Sciatic nerve (tissue), 2 donors: ENCODE data around the gene SLC12A7. TPM values are rescaled to one million over a fixed set of nuclear protein-coding genes. Genes with fewer than 3 reads are reported as not detected.
"Not testable (repeated sequence)": the region's sequence is repeated elsewhere in the genome, so short reads cannot be mapped to it uniquely, and the experiment has no call there.

Experiments
- ATAC-seq: fragments of 200-7000 bp; cut with Tn5 transposase; one replicate; pipeline ENCODE4 v1.9.1; 2020; ENCODE audit warnings: mild to moderate bottlenecking, moderate library complexity
- DNase-seq: peaks from one replicate; pipeline ENCODE4 v3.0.0-alpha.2; 2020; ENCODE audit warnings: low spot score
- intact Hi-C: fragments of 100-400 bp; cut with DNase I; formaldehyde crosslinking; loops from one replicate; pipeline ENCODE4 v1.14.2; 2022
- total RNA-seq: library from RNA; stranded (reverse); fragmentation: NEBNext Ultra II Directional; extraction: Animal tissue kit (Norgen Biotek cat#: 25700); gene quantifications from one replicate; pipeline ENCODE4 v1.2.1, GENCODE V29; 2021
- donor health status: DM: no; HTN: no; CAD: no.
- donor health status: DM: no; HTN: no; CAD: no.

The SLC12A7 gene
- 31.7 TPM for total RNA-seq

DNA sequence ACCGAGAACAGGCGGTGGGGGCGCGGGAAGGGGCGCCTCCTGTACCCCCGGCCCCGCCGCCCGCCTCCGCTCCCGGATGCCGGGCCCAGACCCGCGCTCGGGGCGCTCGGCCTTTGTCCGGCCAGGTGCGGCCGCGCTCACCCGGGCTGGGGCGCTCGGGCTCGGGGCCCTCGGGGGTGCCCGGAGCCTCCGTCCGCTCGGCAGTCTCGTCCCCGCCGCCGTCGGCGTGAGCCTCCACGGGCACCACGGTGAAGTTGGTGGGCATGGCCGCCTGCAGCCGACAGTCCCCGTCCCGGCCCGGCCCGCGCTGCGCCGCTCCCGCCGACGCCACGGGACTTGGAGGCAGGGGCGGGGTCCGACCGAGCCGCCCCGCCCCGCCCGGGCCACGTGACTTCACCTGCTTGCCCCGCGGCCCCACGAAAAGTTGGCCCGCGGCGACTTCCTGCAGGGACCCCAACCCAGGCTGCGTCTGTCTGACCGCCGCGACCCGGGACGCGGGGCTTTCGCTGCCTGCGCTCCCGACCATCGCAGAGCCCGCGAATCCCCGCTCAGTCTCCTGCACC, at the start of gene SLC12A7:
TSS of gene SLC12A7 (minus strand) at position 337 of the 563 bp plus-strand sequence. CDS start at position 265, 72 bp downstream.
- ATAC-seq (peak; percentile 37), DNase-seq (peak; percentile 78)
- intact Hi-C loops: no loop called here

DNA sequence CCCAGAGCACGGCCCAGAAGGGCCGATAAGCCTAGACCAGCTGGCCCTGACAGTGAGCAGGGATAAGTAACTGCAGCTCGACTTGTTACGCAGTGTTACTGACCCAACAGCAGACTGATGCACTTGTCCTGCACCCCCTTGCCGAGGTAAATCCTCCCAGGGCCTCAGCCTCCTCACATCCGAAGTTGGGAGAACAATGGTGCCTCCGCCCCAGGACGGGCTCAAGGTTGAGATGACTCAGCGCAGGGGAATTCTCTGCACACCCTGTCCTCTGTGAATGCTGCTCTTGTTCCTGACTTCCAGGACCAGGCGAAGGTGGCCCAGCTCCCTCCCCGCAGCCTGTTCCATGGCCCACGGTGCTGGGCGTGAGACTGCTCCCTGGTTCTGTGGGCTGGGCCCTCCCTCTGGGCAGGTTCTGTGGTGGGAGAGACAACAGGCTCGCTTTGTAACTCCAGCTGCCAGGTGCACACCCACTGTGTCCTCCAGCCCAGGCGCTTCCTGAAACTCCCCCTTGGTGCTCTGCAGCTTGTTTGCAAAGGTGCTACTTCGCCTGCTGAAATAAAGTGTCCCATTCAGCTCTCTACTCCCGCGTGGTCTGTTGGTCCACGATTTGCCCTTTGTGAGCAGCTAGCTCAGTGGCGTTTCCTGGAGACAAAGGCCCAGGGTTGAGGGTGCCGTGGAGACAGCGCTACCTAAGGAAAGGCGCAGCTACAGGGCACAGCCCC, 49.4 kb upstream of the SLC12A7 start:
- ATAC-seq (no peak), DNase-seq (no peak)
- intact Hi-C loops: no loop called here

DNA sequence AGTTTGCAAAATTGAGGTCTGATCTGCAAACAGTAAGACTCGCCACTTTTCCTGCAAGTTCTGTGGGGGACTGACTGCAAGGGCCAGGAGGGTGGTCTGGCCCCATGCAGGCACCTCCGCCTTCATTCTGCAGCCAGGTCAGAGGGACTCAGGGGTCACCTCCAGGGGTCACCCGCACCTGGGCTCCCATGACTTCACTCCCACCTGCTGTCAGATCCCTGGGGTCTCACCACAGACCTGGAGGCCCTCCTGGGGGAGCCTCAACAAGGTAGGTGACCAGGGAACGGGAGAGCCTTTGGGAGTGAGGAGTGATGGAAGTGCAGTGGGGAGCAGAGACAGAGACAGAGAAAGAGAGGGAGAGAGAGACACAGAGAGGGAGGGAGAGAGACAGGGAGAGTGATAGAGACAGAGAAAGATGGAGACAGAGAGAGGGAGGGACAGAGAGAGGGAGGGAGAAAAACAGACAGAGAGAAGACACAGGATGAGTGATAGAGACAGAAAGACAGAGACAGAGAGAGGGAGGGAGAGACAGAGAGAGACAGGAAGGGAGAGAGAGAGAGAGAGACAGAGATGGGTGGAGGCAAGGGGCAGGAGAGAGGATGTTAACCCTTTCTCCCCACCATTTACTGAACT, 48.0 kb upstream of the SLC12A7 start:
- ATAC-seq (no peak), DNase-seq (no peak)
- intact Hi-C loops: no loop called here

DNA sequence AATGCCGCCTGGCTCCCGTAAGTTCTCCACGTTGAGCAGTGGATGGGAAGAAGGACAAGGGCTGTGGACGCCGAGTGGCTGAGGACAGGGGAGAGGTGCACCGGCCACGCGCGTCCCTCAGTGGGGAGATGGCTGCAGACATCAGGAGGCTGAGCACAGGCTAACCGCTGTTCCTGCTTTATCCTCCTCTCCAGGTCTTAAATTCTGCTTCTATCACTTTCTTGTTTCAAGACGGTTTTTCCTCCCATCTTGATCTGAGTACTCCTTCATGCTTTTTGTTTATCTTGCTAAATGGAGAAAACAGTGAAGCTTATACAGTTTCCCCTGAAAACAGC, 47.4 kb upstream of the SLC12A7 start:
- intact Hi-C loops: no loop called here
- DNase-seq: no peak
- no peak for ATAC-seq

DNA sequence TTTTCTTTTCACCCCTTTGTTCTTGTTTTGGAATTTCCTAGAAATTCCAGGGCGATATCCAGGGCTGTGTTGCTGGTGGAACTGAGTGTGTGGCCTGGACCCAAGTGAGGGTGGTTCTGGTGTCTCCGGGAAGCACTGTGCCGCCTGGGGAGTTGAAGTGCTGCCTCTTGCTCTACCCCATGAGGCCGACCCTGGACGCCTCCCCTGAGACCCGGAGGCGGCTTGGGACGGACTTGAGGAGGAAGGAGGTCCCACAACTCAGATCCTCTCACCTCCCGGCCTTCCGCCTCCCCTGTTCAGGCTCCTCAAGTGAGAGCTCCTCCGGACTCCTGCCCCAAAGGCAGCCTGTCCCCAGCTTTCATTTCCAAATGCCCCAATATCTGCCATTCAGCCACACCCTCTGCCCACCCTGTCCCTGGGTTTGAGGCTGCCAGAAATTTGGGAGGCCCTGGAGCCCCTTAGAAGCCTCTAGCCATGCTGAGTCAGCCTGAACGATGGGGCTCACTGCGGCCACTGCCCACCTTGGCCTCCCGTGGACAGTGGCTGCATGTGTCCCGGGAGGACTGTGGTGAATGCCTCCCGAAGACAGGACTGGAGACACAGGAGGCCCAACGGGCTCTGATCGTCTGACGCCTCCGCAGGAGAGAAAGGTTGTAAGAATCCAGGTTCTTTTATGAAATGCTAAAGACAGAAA, 46.9 kb upstream of the SLC12A7 start:
- intact Hi-C loops: no loop called here
- no peak for ATAC-seq
- DNase-seq: no peak

DNA sequence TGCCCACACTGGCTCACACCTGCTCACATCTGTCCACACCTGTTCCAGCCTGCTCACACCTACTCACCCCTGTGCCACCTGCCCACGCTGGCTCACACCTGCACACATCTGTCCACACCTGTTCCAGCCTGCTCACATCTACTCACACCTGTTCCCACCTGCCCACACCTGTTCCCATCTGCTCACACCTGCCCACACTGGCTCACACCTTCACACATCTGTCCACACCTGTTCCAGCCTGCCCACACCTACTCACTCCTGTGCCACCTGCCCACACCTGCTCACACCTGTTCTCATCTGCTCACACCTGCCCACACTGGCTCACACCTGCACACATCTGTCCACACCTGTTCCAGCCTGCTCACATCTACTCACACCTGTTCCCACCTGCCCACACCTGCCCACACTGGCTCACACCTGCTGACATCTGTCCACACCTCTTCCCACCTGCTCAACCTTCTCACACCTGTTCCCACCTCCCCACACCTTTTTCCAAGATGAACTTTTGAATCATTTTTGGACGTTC, 45.7 kb upstream of the SLC12A7 start:
- DNase-seq, intact Hi-C loops, ATAC-seq: not testable (repeated sequence)

DNA sequence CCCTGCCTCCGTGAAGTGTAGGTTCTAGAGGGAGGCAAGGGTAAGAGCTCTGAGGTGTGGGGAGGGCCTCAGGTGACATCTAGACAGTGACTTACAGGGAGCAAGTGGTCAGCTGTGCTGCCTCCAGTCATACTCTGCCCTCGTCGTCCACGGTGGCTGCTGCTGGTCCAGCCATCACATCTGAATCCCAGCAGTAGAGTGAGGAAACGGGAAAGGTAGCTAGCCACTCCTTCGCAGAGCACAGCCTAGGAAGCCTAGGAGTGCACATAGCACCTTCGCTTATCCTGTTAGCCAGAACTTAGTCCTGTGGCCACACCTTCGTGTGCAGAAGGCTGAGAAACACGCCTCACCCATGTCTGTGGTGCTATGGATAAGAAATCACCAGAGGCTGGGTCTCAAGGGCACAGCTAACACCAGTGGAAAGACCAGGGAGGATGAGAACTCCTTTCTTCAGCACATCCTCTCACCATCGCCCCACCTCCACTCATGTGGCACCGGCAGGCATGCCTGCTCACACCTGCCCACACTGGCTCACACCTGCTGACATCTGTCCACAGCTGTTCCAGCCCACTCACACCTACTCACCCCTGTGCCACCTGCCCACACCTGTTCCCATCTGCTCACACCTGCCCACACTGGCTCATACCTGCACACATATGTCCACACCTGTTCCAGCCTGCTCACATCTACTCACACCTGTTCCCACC, 45.0 kb upstream of the SLC12A7 start:
- intact Hi-C loops: no loop called here

DNA sequence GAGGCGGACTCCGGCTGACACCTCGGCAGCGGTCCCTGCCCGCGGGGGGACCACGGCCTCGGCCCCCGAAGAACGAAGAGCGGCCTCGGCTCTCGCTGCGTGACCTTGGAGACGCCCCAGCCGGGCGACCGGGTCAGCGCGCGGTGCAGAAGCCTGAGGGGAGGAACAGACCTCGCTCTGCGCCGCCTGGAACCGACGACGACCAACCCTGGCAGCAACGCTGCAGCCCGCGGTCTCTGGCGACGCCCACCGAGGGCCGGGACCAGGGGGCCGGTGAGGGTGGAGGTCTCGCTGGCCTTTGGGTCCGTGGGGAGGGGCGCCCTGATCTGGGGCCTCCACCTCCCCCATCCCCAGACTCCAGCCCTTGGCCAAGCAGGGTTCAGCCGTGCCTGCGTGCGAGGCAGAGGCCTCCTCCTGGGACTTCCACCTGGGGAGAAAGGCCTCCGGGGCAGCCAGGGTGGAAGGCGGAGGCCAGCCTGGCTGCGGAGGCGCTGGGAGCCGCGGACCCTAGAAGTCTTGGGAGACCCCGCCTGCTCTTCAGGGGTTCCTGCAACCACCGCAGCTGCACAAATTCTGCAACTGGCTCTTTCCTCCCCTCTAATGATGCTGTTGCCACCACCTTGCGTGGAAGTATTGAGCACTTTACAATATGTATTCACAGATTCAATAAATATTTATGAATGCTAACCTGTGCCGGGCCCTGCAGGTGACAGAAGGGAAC, 44.3 kb upstream of the SLC12A7 start:
- ATAC-seq: no peak
- intact Hi-C loops: no loop called here
- no peak for DNase-seq

More for the DNA sequence above, 45.0 kb upstream of the SLC12A7 start:
- no peak for ATAC-seq
- DNase-seq: no peak

DNA sequence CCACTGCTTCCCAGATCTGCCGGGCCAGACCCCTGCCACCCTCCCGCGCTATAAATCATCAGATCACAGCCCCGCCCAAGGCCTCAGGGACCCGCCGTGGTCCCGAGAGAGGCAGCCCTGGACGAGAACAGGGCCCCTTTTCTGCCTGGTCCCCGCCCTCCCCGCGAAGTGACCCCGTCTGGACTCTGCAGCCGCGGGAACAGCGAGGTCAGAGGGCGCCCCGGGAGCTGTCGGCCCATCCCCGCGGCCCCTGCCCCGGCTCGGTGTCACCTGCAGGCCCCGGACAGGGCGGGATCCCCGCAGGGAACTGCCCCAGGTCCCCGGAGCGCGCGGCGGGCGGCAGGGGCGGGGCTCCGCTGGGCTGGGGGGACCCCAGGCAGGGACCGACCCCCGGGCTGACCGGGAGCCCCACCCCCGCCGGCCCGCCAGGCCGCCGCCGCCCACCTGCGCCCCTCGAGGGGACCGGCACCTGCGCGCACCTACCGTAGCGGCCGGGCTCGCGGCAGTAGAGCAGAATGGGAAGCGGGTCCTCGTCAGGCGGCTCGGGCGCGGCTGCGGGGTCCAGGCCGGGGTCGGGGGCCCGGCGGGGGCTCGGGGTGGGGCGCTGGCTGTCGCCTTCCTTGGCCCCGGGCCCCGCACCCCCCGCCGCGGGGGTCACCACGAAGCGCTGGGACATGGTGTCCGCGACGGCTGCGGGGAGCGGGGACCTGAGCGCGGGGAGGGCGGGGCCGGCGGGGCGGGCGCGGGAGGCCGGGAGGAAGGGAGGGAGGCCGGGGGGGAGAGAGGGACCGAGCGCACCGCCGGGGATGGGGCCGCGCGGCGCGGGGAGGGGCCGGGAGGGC, 43.5 kb upstream of the SLC12A7 start:
- intact Hi-C loops: no loop called here
- DNase-seq (no peak), ATAC-seq (no peak)

DNA sequence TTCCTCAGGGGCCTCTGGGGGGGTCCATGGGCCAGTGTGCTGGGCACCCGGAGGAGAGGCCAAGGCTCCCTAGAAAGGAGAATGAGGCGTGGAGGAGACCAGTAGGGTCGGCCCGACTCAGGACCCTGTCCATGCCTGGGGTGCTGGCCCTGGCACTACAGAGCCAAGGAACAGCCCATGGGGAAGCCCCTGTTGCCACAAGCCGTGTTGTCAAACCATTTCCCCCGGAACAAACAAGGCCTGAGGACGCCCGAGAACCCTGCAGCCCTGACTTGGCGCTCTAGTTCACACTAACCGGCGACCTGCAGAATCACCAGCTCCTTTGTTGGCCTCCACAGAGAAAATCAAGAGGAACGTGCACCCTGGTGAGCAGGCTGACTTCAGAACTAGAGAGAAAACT, 41.6 kb upstream of the SLC12A7 start:
- ATAC-seq (no peak), DNase-seq (no peak)
- intact Hi-C loops: no loop called here

DNA sequence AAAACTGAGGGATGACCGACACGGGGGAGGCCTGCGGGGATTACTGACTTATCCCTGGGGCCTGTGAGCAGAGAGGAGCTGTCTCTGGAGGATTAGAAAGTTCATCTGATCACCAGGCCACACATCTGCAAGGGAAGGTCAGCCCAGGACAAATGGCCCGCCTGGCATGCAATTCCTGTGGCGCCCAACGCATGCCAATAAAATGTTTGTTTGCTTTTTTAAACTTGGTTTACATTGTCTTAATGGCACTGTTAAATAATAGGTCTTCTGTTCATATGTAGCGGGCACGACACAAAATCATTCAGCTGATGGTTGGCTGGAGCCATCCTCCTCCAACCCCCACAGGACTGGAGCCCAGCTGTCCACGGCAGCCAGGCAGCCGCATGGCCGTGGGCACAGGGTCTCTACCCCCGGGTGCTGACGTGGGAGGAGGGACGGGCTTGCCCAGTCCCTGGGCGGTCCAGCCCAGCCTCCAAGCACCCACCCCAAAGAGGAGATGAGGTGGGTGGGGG, 41.0 kb upstream of the SLC12A7 start:
- intact Hi-C loops: no loop called here
- ATAC-seq (no peak), DNase-seq (no peak)

DNA sequence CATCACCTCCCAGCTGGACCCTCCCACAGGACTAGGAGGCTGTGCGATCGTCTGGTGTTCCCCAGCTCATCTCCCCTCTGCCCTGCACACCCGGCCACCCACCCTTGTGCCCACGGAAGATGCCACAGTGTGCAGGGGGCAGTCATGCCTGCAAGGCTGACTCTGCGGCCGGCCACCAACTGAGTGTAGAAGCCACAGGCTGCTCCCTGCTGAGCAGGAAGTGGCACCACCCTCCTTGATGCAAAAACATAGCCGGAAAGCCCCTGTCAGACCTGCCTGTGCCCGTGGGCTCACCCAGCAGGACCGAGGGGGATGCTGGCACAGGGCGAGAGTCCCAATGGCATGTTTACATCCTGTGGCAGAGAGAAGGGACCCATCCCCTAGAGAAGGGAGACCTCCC, 40.3 kb upstream of the SLC12A7 start:
- no peak for ATAC-seq
- no peak for DNase-seq
- intact Hi-C loops: no loop called here

DNA sequence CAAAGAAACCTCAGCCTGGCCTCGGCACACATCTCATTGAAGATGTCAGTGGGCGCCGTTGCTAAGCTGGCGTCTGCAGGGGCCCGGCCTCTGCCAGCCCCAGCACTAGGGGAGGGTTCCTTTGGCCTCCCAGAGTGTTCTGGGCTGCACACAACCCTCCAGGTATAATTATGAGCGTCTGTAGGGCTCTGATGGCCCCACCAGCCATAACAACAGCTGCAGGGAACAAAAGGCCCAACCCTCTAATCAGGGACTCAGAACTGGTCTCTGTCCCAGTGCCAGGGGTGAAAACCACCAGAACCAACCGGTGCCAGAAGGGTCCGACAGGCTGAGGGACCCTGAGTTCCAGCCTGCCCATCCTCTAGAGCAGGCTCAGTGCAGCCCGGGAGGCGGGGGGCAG, 39.5 kb upstream of the SLC12A7 start:
- DNase-seq (no peak), ATAC-seq (no peak)
- intact Hi-C loops: no loop called here

DNA sequence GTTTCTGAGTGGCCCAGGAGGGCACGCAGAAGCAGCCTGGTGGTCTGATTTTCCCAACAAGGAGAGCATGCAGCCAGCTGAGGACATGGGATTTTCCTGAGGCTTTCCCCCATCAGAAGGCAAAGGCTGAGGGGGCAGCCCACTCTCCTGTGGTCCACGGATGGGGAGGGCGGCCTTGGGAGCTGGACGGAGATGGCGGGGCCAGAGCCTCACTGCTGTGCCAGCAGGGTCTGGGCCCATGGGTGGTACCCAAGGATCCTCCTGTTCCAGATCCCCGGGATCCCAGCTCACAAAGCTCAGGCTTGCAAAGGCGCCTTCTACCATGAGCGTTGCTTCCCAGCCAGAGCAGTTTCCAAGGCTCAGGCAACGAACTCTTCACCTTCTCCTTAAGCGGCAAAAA, 39.0 kb upstream of the SLC12A7 start:
- intact Hi-C loops: no loop called here
- DNase-seq (no peak), ATAC-seq (no peak)

DNA sequence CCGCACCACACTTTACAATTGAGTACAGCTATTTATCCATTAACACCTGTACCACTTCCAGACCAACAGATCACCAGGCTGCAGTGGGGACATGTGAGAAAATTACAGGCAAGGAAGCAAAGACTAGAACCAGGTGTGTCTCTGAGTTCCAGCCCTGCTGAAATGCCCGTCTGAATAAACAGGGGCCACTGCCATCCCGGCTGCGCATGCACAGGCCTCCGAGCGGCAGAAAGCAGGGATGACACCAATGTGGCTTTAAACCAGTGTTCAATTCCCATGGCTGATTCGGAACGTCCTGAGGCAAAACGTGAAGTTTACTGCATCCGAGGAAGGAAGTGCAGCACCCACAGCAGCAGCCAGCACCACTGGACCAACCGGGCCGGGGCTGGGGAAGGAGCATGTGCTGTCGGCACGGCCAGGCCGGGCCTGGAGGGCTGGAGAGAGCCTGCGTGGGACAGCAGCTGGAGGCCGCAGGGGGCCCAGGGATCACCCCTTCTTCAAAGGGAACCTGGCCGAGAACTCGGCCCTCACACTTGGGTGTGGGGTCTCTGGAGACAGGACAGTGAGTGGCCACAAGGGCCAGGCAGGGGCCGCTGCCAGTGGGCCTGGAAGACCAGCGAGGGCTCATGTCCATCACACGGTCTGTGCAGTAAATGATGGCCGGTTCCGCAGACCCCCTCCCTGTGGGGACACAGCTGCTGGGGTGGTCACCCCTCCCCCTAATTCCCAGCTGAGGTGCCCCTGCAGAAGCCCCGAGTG, 33.0 kb upstream of the SLC12A7 start:
- intact Hi-C loops: loop anchor here (10.0 kb wide), 1 partner anchor 220 kb away; no protein-coding TSS in a partner anchor
- ATAC-seq (no peak), DNase-seq (no peak)

DNA sequence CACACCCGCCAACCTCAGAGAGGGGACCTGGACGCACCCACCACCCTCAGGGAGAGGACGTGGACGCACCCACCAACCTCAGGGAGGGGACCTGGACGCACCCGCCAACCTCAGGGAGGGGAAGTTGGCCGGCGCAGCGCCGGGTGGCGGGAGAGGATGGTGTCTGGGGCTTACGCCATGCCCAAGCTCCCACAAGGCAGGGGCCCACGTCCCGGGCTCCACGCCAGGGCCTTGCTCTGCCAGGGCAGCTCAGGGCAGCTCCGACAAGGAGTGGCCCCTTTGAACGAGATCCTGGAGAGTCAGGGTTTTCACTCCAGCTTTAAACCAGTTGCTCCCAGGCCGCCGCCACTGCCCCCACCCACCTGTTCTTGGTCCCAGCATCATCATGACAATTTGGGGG, 32.2 kb upstream of the SLC12A7 start:
- DNase-seq: no peak
- intact Hi-C loops: loop anchor here (10.0 kb wide), 1 partner anchor 219 kb away; no protein-coding TSS in a partner anchor
- no peak for ATAC-seq

DNA sequence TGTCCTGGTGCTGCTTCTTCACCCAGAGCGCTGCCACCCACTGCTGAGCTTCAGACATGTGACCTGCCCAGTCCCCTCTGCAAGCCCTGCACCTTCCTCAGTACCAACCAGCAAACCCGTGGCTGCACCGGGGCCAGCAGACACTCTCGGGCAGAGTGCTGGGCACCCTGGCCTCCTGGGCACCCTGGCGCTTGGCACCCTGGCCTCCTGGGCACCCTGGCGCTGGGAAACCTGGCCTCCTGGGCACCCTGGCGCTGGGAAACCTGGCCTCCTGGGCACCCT, 31.7 kb upstream of the SLC12A7 start:
- ATAC-seq (no peak), DNase-seq (no peak)
- intact Hi-C loops: loop anchor here (10.0 kb wide), 1 partner anchor 219 kb away; no protein-coding TSS in a partner anchor
